Osteocyte (in vitro differentiated cells): ENCODE data around the gene TDRD12. TPM values are rescaled to one million over a fixed set of nuclear protein-coding genes. Genes with fewer than 3 reads are reported as not detected.

Source experiments
- DNase-seq: peaks from one replicate; pipeline ENCODE4 v3.0.0; 2021; ENCODE audit warnings: mixed read lengths; ENCODE audit not compliant: unreplicated experiment; ENCODE audit errors: extremely low spot score
- H3K27ac Mint-ChIP-seq: one replicate; pipeline ENCODE4 v1.8.0; 2021; ENCODE audit warnings: mild to moderate bottlenecking, mixed read lengths; ENCODE audit not compliant: unreplicated experiment
- H3K27me3 Mint-ChIP-seq: one replicate; pipeline ENCODE4 v1.8.0; 2021; ENCODE audit warnings: mixed read lengths; ENCODE audit not compliant: unreplicated experiment
- H3K36me3 Mint-ChIP-seq: one replicate; pipeline ENCODE4 v1.8.0; 2021; ENCODE audit warnings: mixed read lengths; ENCODE audit not compliant: unreplicated experiment
- H3K4me1 Mint-ChIP-seq: one replicate; pipeline ENCODE4 v1.8.0; 2021; ENCODE audit warnings: mixed read lengths; ENCODE audit not compliant: unreplicated experiment
- H3K4me3 Mint-ChIP-seq: one replicate; pipeline ENCODE4 v1.8.0; 2021; ENCODE audit warnings: mild to moderate bottlenecking, moderate library complexity, mixed read lengths; ENCODE audit not compliant: unreplicated experiment
- H3K9me3 Mint-ChIP-seq: one replicate; pipeline ENCODE4 v1.8.0; 2021; ENCODE audit warnings: mixed read lengths; ENCODE audit not compliant: unreplicated experiment
- CTCF ChIP-seq: fragments of 200-600 bp; sonication (generic); IDR thresholded peaks from 2 replicates; pipeline ENCODE4 v1.5.0; 2021; ENCODE audit warnings: antibody characterized with exemption, mild to moderate bottlenecking, moderate library complexity
- total RNA-seq: library from RNA; stranded (reverse); gene quantifications from 2 replicates; pipeline ENCODE4 v1.2.1, GENCODE V29; 2021

The TDRD12 gene
- total RNA-seq, 1 donor from 2014 or later = 0.11 TPM

- H3K27ac Mint-ChIP-seq = no peak overlapping the region
- H3K36me3 Mint-ChIP-seq = no peaks in the 10 kb centered on the region
- H3K9me3 Mint-ChIP-seq = no peaks in the 10 kb centered on the region
- TF ChIP-seq CTCF = no peak
- no peaks in the 10 kb centered on the region for H3K27me3 Mint-ChIP-seq
- H3K4me3 Mint-ChIP-seq = no peak overlapping the region
- DNase-seq = no peak
- no peaks in the 10 kb centered on the region for H3K4me1 Mint-ChIP-seq
Observed at GRCh38 chr19:32862741-32863140, 143.2 kb downstream of the TDRD12 start.

- no peaks in the 10 kb centered on the region for H3K36me3 Mint-ChIP-seq
- H3K27me3 Mint-ChIP-seq = no peaks in the 10 kb centered on the region
- no peak overlapping the region for H3K4me3 Mint-ChIP-seq
- TF ChIP-seq CTCF = no peak
- no peaks in the 10 kb centered on the region for H3K9me3 Mint-ChIP-seq
- no peak overlapping the region for H3K27ac Mint-ChIP-seq
- DNase-seq = no peak
- H3K4me1 Mint-ChIP-seq = no peaks in the 10 kb centered on the region
Observed at GRCh38 chr19:32863301-32863700, 143.7 kb downstream of the TDRD12 start.

GRCh38 chr19:32863841-32864240, 144.3 kb downstream of the TDRD12 start:
- Mint-ChIP-seq H3K36me3 (no peaks in the 10 kb centered on the region), H3K27ac (no peak overlapping the region), H3K27me3 (no peaks in the 10 kb centered on the region), H3K4me1 (no peaks in the 10 kb centered on the region), H3K9me3 (no peaks in the 10 kb centered on the region), H3K4me3 (no peak overlapping the region)
- no peak for DNase-seq
- no peak for TF ChIP-seq CTCF

- H3K9me3 Mint-ChIP-seq = no peaks in the 10 kb centered on the region
- H3K4me1 Mint-ChIP-seq = no peaks in the 10 kb centered on the region
- DNase-seq = no peak
- H3K27me3 Mint-ChIP-seq = no peaks in the 10 kb centered on the region
- no peak overlapping the region for H3K4me3 Mint-ChIP-seq
- H3K36me3 Mint-ChIP-seq = no peaks in the 10 kb centered on the region
- H3K27ac Mint-ChIP-seq = no peak overlapping the region
- TF ChIP-seq CTCF = no peak
Observed at GRCh38 chr19:32864318-32865007, 144.9 kb downstream of the TDRD12 start.

- Mint-ChIP-seq H3K4me3 (no peak overlapping the region), H3K4me1 (no peaks in the 10 kb centered on the region), H3K36me3 (no peaks in the 10 kb centered on the region), H3K27me3 (no peaks in the 10 kb centered on the region), H3K9me3 (no peaks in the 10 kb centered on the region), H3K27ac (no peak overlapping the region)
- TF ChIP-seq CTCF = no peak
- DNase-seq = no peak
Observed at GRCh38 chr19:32865326-32865725, 145.8 kb downstream of the TDRD12 start.
